Brain pericyte (primary cell): ENCODE data around the gene GALNT17.

Source experiments
- DNase-seq: peaks from one replicate; pipeline ENCODE4 v3.0.0-alpha.2; 2012; ENCODE audit warnings: low read depth, low spot score

Gene GALNT17

GRCh38 chr7:71386152-71386785 lies 254.3 kb downstream of the GALNT17 start:
- no peak for DNase-seq

DNA sequence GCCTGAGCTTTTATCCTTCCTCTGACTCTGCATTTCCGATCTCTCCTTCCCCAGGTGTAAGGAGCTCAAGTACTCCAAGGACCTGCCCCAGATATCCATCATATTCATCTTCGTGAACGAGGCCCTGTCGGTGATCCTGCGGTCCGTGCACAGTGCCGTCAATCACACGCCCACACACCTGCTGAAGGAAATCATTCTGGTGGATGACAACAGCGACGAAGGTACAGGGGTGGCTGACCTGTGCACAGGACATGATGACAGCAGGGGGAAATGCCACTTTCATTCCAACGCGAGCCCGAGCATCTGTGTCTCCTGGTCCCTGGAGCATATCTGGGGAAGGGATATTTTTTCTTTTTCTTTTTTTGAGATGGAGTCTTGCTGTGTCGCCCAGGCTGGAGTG lies 256.2 kb downstream of the GALNT17 start:
- no peak for DNase-seq

DNA sequence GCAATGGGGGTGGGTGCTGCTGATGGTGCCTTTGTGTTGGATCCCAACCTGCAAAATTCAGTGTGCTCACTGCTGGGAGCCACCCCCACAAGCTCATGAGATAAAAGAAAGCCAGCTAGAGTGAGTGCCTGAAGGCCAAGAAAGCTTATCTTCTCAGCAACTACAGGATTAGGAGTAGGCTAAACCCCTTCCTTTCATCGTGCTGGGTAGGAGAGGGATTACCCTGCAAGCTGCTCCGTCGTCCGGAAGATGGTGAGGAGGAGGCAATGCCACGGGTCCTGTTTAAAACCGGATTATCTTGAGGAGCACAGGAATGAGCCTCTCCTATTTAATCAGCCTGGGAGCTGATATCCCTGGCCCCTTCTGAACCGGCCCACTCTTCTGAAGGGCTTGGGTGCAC lies 258.0 kb downstream of the GALNT17 start:
- no peak for DNase-seq

DNA sequence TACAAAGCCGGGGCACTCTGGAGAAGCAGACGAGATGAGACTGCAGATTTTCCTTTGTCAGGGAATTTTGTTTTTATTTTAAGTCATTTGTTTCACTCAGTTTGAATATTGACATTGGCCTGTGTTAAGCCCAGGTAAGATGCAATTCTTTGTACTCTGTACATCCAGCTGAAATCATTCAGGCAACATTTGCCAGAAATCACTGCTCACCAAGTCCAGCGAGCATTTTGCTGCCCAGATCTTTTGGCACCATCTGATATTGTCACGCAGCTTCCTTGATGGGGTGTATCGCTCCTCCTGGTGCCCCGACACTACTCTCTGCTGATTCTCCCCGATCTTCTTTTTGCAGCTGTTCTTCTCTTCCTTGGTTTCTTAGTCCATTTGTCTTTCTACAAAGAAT lies 261.7 kb downstream of the GALNT17 start:
- no peak for DNase-seq

GRCh38 chr7:71402684-71403083 lies 270.7 kb downstream of the GALNT17 start:
- no peak for DNase-seq

DNA sequence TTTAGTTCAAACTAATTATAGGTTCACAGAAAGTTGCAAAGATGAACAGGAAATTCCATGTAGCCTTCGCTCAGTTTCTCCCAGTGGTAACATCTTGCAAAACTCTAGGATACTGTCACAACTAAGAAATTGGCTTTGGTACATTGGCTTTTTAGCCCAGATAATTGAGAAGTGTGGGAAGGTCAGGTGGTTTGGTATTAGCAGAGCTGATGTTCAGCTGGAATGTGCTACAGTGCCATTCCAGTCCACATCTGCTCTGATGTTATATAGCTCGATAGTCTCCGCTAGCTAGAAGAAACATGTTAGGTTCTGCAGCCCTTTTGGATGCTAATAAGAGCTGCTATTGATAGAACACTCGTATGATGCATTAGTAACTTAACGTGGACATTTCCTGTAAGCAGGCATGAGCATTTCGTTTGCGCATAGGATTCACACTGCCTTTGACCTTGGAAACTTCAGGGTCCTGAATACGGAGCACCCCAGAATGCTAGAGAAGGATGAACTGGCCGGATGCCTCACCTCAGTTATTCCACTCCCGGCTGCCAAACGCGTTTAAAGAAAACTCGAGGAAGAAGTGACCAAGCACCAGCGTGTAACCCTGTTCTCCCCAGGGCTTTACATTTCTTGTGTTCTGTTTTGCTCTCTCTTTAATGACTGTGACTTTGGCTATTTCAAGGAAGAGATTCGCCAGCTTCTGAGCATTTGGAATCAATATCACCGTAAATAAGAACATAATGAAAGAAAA lies 271.4 kb downstream of the GALNT17 start:
- DNase-seq = no peak

- DNase-seq = no peak
Observed at GRCh38 chr7:71404726-71405345, 272.9 kb downstream of the GALNT17 start.

- DNase-seq = no peak
Observed at GRCh38 chr7:71408271-71408670, 276.3 kb downstream of the GALNT17 start.

DNA sequence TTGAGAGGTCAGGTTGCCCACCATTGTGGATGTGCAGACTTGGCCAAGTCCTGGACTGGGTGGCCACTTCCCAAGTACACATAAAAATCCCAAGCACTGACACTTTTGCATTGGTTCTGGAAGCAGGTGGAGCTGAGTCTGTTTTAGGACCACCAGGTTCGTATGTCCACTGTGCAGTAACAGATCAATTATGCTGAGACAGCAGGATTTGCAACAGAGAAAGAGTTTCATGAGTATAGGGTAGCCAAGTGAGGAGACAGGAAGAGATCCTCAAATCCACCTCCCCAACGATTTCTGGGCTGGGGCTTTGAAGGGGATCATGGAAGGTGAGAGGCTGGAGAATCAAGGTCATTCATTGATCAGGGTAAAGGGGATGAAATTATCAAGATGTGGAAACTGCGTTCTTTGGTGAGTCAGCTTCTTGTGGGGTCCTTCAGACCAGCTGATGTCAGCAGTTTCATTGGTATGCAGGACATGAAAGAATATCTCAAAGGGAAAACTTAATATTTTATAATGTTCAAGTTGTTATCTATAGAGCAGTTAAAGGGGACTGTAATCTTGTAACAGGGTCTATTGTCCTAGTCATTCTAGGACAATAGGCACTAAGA lies 277.7 kb downstream of the GALNT17 start:
- DNase-seq = no peak

DNA sequence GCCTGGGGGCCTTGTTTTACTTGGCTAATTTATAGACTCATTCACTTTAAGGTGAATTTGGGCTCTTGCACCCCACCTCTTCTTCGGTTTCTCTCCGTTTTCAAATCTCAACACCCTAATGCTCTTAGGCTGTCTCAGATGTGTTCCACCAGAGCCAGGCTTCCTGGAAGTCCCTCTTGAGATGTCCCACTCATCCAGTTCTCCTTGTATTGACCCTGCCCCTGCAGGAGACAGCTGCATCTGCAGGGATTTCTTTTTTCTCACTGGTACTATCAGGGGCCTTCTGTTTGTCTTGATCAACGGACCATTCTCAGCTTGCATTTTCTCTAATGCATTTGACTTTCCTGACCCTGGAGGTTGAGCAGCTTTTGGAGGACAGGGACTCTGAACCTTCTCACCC lies 279.5 kb downstream of the GALNT17 start:
- DNase-seq = no peak

DNA sequence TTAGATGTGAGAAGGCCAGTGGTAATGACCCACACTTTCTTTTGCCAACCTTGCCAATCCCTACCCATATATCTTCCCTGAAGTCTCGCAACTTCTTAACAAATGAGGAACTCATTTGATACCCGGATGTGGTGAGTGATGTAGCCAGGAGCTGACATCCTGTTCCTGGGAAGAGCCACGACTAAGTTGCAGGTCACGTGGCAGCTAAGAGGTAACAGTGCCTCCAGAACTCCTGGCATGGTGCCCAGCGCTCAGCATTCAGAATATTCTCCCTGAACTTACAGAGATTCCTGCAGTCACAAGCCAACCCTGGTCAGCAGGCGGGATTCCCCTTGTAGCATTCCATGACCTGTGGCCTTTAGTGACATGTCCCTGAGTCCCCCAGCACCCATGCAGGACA lies 282.5 kb downstream of the GALNT17 start:
- no peak for DNase-seq

- DNase-seq = no peak
Observed at GRCh38 chr7:71419546-71420337, 287.8 kb downstream of the GALNT17 start.

DNA sequence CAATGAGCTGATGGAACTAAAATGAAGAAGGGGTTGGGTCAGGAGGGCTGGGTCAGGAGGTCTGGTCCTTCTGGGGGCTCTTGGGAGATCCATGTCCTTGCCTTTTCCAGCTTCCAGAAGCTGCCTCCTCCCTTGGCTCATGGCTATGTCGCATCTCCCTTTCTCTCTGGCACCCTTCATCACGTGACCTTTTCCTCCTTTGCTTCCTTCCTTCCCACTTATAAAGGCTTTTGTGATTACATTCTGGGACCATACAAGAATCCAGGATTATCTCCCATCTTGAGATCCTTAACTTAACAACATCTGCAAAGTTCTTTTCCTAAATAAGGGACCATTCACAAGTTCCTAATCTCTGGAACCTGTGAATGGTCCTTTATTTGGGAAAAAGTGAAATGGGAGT lies 290.2 kb downstream of the GALNT17 start:
- DNase-seq = no peak

DNA sequence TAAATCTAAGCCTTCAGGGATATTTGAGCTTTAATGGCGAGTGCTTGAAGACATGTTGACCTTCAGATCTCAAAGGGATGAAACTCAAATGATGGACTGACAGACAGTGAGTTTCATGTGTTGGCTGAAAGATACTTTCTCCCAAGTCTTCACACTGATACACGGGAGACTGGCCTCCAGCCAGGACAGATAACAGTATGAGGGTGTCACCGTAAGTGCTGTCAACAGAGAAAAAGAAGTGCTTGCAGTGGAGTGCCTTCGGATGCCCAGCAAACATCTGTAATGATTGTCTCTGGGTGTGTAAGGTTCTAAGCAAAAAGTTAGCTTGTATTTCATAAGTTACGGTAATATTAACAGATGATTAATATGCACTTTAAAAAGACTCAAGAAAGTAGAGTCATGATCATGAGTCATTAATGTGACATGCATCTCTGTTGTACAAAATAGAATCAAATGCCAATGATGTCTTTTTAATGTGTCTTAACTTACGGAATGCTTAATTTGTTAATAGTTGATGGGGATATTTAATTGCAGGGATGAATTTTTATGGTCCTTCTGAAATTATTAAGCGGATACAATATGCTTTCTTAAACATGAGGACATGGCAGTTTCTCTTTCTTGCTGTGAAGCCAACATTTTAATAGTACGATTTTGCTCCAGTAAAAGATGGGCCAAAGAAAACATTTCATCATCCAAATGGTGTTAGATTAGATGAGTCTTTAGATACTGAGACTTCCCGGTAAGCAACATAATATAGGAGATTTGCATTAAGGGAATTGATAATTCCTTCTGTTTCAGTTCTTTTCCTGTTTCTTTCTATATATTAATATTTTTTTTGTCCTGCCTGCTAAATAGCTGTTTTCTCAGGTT lies 292.5 kb downstream of the GALNT17 start:
- no peak for DNase-seq

GRCh38 chr7:71429083-71429482 lies 297.1 kb downstream of the GALNT17 start:
- DNase-seq = no peak

- no peak for DNase-seq
Observed at GRCh38 chr7:71430246-71430645, 298.3 kb downstream of the GALNT17 start.

GRCh38 chr7:71439321-71439720 lies 307.4 kb downstream of the GALNT17 start:
- DNase-seq = no peak

DNA sequence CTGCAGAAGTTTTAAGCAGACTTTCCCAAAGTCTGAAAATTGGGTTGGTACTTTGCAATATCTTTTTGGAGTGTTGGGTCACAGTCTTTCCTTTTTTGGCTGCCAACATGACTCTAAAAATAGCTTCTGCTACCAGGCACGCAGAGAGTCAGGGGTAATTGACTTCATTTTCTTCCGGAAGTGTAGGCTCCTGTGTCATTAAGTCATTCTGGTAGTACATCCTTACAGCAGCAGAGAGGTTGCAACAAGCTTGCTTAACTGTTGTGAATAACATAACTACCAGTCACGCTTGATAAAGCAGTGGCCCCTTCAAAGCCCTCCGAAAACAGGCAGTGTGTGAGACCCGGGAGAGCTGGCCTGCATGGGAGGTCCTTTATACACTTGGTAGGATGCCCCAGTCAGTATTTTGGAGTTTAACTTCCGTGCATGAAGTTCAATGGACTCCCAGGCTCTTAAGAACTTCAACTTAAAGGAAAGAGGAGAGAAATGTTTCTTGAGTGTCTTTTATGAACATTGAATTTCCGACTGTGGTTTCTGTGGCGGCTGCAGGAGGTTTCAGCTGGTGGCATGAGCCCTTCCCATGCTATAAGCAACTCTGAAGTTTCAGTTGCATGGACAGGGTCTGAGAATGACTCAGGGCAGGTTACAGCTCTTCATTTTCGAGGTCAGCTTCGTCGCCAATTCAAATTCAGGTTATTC lies 310.7 kb downstream of the GALNT17 start:
- DNase-seq = no peak

GRCh38 chr7:71443191-71443530 lies 311.2 kb downstream of the GALNT17 start:
- DNase-seq = no peak

- no peak for DNase-seq
Observed at GRCh38 chr7:71444130-71444529, 312.2 kb downstream of the GALNT17 start.
